Activated gamma-delta T cell treated with Interleukin-2 at 50 U/mL for 16 hours (primary cell): Measurements from ENCODE around the gene OBP2B.
"Not testable (repeated sequence)": the region's sequence is repeated elsewhere in the genome, so short reads cannot be mapped to it uniquely, and the experiment has no call there.

Experiments used
- DNase-seq: peaks from one replicate; pipeline ENCODE4 v3.0.0-alpha.2; 2020

Gene OBP2B

GRCh38 chr9:133238272-133238850 is 29.3 kb upstream of the OBP2B start:
- peak; percentile 25 for DNase-seq

- no peak for DNase-seq
Measured at GRCh38 chr9:133237035-133237731, 28.1 kb upstream of the OBP2B start.

- not testable (repeated sequence) for DNase-seq
Measured at GRCh38 chr9:133236291-133237034, 27.4 kb upstream of the OBP2B start.

GRCh38 chr9:133235549-133236222 is 26.6 kb upstream of the OBP2B start:
- DNase-seq, result no peak

- DNase-seq, result no peak
Measured at GRCh38 chr9:133234577-133235322, 25.7 kb upstream of the OBP2B start.

- DNase-seq, result no peak
Measured at GRCh38 chr9:133233681-133234432, 24.8 kb upstream of the OBP2B start.

- not testable (repeated sequence) for DNase-seq
Measured at GRCh38 chr9:133231934-133232568, 23.0 kb upstream of the OBP2B start.

- not testable (repeated sequence) for DNase-seq
Measured at GRCh38 chr9:133230514-133230913, 21.5 kb upstream of the OBP2B start.

- DNase-seq, result no peak
Measured at GRCh38 chr9:133230093-133230492, 21.0 kb upstream of the OBP2B start.

GRCh38 chr9:133228474-133229193 is 19.6 kb upstream of the OBP2B start:
- not testable (repeated sequence) for DNase-seq

GRCh38 chr9:133227996-133228395 is 18.9 kb upstream of the OBP2B start:
- not testable (repeated sequence) for DNase-seq

- no peak for DNase-seq
Measured at GRCh38 chr9:133227242-133227860, 18.3 kb upstream of the OBP2B start.

- DNase-seq, result no peak
Measured at GRCh38 chr9:133226219-133227171, 17.4 kb upstream of the OBP2B start.

- no peak for DNase-seq
Measured at GRCh38 chr9:133225171-133226011, 16.3 kb upstream of the OBP2B start.

- DNase-seq, result no peak
Measured at GRCh38 chr9:133224762-133225161, 15.7 kb upstream of the OBP2B start.

- not testable (repeated sequence) for DNase-seq
Measured at GRCh38 chr9:133223159-133223756, 14.2 kb upstream of the OBP2B start.

- DNase-seq, result not testable (repeated sequence)
Measured at GRCh38 chr9:133221994-133222393, 12.9 kb upstream of the OBP2B start.
